GM12864 (cell line): ENCODE measurements around the gene P3H3.

Experiments
- DNase-seq: peaks from one replicate; pipeline ENCODE4 v3.0.0-alpha.2; 2011; ENCODE audit warnings: low read depth
- H3K4me3 ChIP-seq: 2 replicates; pipeline ENCODE4 v1.5.1; 2011; ENCODE audit warnings: mild to moderate bottlenecking, low read depth, low read length, control low read depth
- CTCF ChIP-seq: IDR thresholded peaks from 2 replicates; pipeline ENCODE4 v1.5.1; 2011; ENCODE audit warnings: low read depth, mild to moderate bottlenecking, moderate library complexity, low read length, control low read depth, inconsistent platforms; ENCODE audit errors: missing control alignments

P3H3 gene

GRCh38 chr12:6783828-6784227 is 44.4 kb upstream of the P3H3 start:
- no peak for DNase-seq
- no peak overlapping the region for H3K4me3 ChIP-seq
- no peak for TF ChIP-seq CTCF

DNA sequence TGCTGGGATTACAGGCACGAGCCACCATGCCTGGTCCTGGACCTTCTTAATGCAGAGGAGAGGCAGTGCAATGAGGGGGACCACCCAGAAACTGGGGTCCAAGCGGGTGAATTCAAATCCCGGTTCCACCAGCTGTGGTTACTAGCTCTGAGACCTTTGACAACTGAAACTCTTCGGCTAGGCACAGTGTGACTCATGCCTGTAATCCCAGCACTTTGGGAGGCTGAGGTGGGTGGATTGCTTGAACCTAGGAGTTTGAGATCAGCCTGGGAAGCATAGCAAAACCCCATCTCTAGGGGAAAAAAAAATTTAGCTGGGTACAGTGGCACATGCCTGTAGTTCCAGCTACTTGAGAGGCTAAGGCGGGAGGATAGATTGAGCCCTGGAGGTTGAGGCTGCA is 43.9 kb upstream of the P3H3 start:
- TF ChIP-seq CTCF: no peak
- no peak overlapping the region for H3K4me3 ChIP-seq
- no peak for DNase-seq

DNA sequence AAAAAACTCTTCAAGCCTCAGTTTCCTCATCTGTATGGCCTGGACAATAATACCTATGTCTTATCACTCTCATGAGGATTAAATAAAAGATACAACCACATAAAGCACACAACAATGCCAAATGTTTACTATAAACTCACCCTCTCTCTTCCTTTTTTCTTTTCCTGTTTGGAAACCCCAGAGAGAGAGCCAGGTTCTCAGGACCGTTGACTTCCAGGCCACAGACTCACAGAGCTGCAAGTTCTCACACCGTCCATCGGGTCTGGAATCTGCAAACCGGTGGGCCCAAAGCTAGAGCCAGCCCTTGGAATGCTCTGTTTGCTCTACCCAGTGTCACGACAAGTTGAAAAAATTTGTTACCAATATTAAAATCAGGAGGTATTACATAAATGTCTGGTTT is 43.4 kb upstream of the P3H3 start:
- no peak for TF ChIP-seq CTCF
- no peak for DNase-seq
- no peak overlapping the region for H3K4me3 ChIP-seq

- no peak for TF ChIP-seq CTCF
- no peak overlapping the region for H3K4me3 ChIP-seq
Measured at GRCh38 chr12:6786416-6787094, 41.7 kb upstream of the P3H3 start.

GRCh38 chr12:6787309-6787708 is 40.9 kb upstream of the P3H3 start:
- no peak for DNase-seq
- no peak for TF ChIP-seq CTCF
- H3K4me3 ChIP-seq: no peak overlapping the region

More at GRCh38 chr12:6786416-6787094, 41.7 kb upstream of the P3H3 start:
- no peak for DNase-seq

GRCh38 chr12:6788972-6789924 is 39.0 kb upstream of the P3H3 start, which contains the start of gene CD4:
CD4 (plus strand) TSS chr12:6789528; CDS start chr12:6800139, 10,611 bp downstream.
- no peak for DNase-seq
- no peak within 1 kb of the TSS for H3K4me3 ChIP-seq
- no peak for TF ChIP-seq CTCF
